ENCODE measurements around the gene CRYBG2. TPM values are rescaled to one million over a fixed set of nuclear protein-coding genes. Genes with fewer than 3 reads are reported as not detected.
A peak's percentile ranks its signal among the peaks of the same experiment; 100 is the strongest.
"Not testable (repeated sequence)": the region's sequence is repeated elsewhere in the genome, so short reads cannot be mapped to it uniquely, and the experiment has no call there.

The CRYBG2 gene
- total RNA-seq, 1 donor from 2014 or later: 18.6 TPM

DNA sequence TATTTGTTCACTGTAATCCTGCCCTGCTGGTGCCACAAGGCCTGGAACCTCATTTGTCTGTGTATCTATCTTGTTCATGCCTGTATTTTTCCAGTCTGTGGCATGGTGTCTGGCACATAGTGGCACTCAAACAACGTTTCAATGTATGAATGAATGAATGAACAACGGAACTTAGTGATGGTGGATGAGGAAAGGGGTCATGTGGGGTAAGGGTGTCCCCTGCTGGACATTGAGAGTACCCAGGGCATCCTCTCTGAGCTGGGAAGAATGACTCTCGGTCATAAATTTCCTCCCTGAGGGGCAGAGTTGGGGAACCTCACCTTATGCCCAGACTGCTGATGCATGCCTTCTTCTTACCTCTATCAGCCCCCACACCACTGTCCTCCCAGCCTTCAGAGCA lies 37.5 kb upstream of the CRYBG2 start:
- Histone ChIP-seq H3K4me3 (ENCODE audit: low read depth, low read length) (no peak overlapping the region), H3K27me3 (ENCODE audit: control insufficient read depth, insufficient read depth, low read length) (no peaks in the 10 kb centered on the region), H3K36me3 (ENCODE audit: control insufficient read depth, insufficient read depth, low read length) (no peaks in the 10 kb centered on the region)
- DNase-seq (ENCODE audit: low read depth): no peak
- TF ChIP-seq, protein P1, sequence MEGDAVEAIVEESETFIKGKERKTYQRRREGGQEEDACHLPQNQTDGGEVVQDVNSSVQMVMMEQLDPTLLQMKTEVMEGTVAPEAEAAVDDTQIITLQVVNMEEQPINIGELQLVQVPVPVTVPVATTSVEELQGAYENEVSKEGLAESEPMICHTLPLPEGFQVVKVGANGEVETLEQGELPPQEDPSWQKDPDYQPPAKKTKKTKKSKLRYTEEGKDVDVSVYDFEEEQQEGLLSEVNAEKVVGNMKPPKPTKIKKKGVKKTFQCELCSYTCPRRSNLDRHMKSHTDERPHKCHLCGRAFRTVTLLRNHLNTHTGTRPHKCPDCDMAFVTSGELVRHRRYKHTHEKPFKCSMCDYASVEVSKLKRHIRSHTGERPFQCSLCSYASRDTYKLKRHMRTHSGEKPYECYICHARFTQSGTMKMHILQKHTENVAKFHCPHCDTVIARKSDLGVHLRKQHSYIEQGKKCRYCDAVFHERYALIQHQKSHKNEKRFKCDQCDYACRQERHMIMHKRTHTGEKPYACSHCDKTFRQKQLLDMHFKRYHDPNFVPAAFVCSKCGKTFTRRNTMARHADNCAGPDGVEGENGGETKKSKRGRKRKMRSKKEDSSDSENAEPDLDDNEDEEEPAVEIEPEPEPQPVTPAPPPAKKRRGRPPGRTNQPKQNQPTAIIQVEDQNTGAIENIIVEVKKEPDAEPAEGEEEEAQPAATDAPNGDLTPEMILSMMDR (IDR thresholded peaks at IDR 0.05; ENCODE audit: insufficient read depth, low read length, poor library complexity, severe bottlenecking): peak; percentile 69

DNA sequence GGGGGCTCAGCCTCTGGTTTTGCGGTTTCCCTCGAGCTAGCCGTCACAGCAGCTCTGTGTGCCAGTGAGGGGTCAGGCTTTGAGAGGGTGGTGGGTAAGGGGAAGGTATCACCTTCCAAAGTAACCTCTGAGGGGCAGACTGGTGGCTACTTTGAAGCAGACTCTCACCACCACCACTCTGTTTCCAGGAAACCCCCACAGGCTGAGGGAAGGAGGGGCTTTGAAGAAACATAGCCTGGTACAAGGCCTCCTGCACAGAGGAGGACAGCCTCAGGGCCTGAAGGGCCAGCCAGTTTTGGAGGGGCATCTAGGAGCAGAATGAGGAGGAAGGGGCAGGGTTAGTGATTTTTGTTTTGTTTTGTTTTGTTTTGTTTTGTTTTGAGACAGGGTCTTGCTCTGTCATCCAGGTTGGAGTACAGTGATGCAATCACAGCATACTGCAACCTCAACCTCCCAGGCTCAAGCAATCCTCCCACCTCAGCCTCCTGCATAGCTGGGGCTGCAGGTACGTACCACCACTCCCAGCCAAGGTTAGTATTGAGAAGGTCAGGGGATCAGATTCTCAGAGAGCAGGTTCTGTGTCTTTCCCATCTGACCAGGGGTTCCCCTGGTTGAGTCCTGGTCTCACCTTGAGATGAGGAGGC lies 35.8 kb upstream of the CRYBG2 start:
- Histone ChIP-seq H3K36me3 (ENCODE audit: control insufficient read depth, insufficient read depth, low read length) (no peaks in the 10 kb centered on the region), H3K4me3 (ENCODE audit: low read depth, low read length) (no peak overlapping the region)
- TF ChIP-seq, protein P1 (IDR thresholded peaks at IDR 0.05; ENCODE audit: insufficient read depth, low read length, poor library complexity, severe bottlenecking): no peak

DNA sequence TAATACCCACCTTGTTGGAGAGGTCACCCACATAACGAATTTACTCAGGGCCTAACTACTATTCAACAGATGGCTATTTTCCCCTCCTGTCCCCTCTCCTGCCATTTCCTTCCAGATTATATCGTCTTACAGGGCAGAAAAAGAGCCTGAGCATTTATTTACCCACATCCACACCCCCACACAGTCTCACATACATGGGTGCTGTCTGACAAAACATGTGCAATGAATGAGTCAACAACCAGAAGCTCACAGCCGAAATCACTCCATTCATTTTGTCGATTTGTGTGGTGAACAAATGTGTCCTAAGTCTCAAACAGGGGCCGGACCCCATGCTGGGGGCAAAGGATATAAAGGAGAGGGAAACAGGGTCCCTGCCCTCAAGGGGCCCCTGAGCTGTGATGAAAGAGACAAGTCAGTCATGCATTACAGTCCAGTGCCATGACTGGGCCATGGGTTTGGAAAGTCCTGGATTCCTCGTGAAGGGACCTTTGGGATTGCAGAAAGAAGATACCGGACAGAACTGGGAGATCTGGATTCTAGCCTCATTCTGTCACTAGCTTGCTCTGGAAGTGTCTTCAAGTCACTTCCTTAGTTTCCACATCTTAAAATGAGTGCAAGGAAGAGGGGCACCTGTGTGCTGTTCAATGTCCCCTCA lies 35.0 kb upstream of the CRYBG2 start:
- no peak for DNase-seq (ENCODE audit: low read depth)
- Histone ChIP-seq H3K4me3 (ENCODE audit: low read depth, low read length) (no peak overlapping the region), H3K36me3 (ENCODE audit: control insufficient read depth, insufficient read depth, low read length) (no peaks in the 10 kb centered on the region), H3K27me3 (ENCODE audit: control insufficient read depth, insufficient read depth, low read length) (no peaks in the 10 kb centered on the region)
- TF ChIP-seq, protein P1 (IDR thresholded peaks at IDR 0.05; ENCODE audit: insufficient read depth, low read length, poor library complexity, severe bottlenecking): no peak

More for the DNA sequence above, 35.8 kb upstream of the CRYBG2 start:
- DNase-seq (ENCODE audit: low read depth): no peak
- no peaks in the 10 kb centered on the region for H3K27me3 ChIP-seq (ENCODE audit: control insufficient read depth, insufficient read depth, low read length)

DNA sequence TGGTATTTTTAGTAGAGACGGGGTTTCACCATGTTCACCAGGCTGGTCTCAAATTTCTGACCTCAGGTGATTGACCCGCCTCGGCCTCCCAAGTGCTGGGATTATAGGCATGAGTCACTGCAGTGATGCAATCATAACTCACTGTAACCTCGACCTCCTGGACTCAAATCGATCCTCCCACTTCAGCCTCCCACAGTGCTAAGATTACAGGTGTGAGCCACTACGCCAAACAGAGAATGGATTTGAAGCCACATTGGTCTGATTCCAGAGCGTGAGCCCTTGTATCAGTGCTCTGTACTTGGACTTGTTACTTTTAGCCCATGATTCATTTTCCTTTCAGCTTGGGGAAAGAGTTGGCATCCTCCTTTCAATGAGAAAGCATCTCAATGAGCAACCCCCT lies 33.5 kb upstream of the CRYBG2 start:
- no peak for DNase-seq (ENCODE audit: low read depth)
- H3K27me3 ChIP-seq (ENCODE audit: control insufficient read depth, insufficient read depth, low read length): no peaks in the 10 kb centered on the region
- TF ChIP-seq, protein P1 (IDR thresholded peaks at IDR 0.05; ENCODE audit: insufficient read depth, low read length, poor library complexity, severe bottlenecking): no peak
- no peaks in the 10 kb centered on the region for H3K36me3 ChIP-seq (ENCODE audit: control insufficient read depth, insufficient read depth, low read length)
- H3K4me3 ChIP-seq (ENCODE audit: low read depth, low read length): no peak overlapping the region

DNA sequence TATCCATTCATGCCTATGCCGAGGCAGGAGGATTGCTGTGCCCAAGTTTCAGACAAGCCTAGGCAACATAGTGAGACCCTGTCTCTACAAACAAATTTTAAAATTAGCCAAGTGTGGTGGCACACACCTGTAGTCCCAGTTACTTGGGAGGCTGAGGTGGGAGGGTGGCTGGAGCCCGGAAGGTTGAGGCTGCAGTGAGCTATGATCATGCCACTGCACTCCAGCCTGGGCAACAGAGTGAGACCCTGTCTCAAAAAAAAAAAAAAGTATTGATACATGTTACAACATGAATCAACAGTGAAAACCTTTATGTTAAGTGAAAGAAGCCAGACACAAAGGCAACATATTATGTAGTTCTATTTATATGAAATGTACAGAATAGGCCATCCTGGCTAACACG lies 31.1 kb upstream of the CRYBG2 start:
- not testable (repeated sequence) for H3K27me3 ChIP-seq (ENCODE audit: control insufficient read depth, insufficient read depth, low read length); H3K4me3 ChIP-seq (ENCODE audit: low read depth, low read length); DNase-seq (ENCODE audit: low read depth); H3K36me3 ChIP-seq (ENCODE audit: control insufficient read depth, insufficient read depth, low read length)

DNA sequence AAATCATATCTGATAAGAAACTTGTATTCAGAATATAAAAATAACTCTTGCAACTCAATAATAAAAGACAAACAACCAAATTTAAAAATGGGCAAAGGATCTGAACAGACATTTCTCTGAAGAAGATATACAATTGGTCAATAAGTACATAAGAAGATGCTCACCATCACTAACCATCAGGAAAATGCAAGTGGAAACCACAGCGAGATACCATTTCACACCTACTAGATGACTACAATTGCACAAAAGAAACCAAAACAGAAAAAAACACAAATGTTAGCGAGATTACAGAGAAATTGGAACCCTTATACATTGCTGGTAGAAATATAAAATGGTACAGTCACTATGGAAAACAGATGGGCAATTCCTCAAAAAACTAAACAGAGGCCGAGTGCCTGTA lies 30.1 kb upstream of the CRYBG2 start:
- H3K4me3 ChIP-seq (ENCODE audit: low read depth, low read length): no peak overlapping the region
- no peak for DNase-seq (ENCODE audit: low read depth)
- TF ChIP-seq, protein P1 (IDR thresholded peaks at IDR 0.05; ENCODE audit: insufficient read depth, low read length, poor library complexity, severe bottlenecking): no peak
- no peaks in the 10 kb centered on the region for H3K27me3 ChIP-seq (ENCODE audit: control insufficient read depth, insufficient read depth, low read length)
- no peaks in the 10 kb centered on the region for H3K36me3 ChIP-seq (ENCODE audit: control insufficient read depth, insufficient read depth, low read length)

Data from kidney epithelial cell (primary cell).